ENCODE data around the gene AKAP5.

AKAP5 gene

GRCh38 chr14:64461221-64461620, 4.1 kb upstream of the AKAP5 start:
- no peak for DNase-seq

GRCh38 chr14:64463195-64463594, 2.1 kb upstream of the AKAP5 start:
- no peak for DNase-seq

GRCh38 chr14:64463873-64464272, 1.4 kb upstream of the AKAP5 start:
- no peak for DNase-seq

- no peak for DNase-seq
These were observed 648 bp upstream of the AKAP5 start for GRCh38 chr14:64464651-64465050.

- no peak for DNase-seq
These were observed 694 bp downstream of the AKAP5 start for GRCh38 chr14:64465831-64466554.

- no peak for DNase-seq
These were observed 1.8 kb downstream of the AKAP5 start for GRCh38 chr14:64467101-64467500.

- no peak for DNase-seq
These were observed 2.3 kb downstream of the AKAP5 start for GRCh38 chr14:64467566-64467965.

GRCh38 chr14:64468451-64468850, 3.2 kb downstream of the AKAP5 start:
- no peak for DNase-seq

GRCh38 chr14:64474041-64474440, 8.7 kb downstream of the AKAP5 start:
- no peak for DNase-seq

- no peak for DNase-seq
These were observed 9.4 kb downstream of the AKAP5 start for GRCh38 chr14:64474698-64475097.

GRCh38 chr14:64475585-64476273, 10.4 kb downstream of the AKAP5 start:
- DNase-seq = no peak

- no peak for DNase-seq
These were observed 11.1 kb downstream of the AKAP5 start for GRCh38 chr14:64476438-64476837.

- DNase-seq = no peak
These were observed 13.4 kb downstream of the AKAP5 start for GRCh38 chr14:64478634-64479250.

- no peak for DNase-seq
These were observed 23.3 kb downstream of the AKAP5 start for GRCh38 chr14:64488590-64489099.

GRCh38 chr14:64491637-64492036, 26.3 kb downstream of the AKAP5 start:
- no peak for DNase-seq

GRCh38 chr14:64493455-64493854, 28.2 kb downstream of the AKAP5 start:
- no peak for DNase-seq

- no peak for DNase-seq
These were observed 30.0 kb downstream of the AKAP5 start for GRCh38 chr14:64495252-64495651.

- no peak for DNase-seq
These were observed 31.5 kb downstream of the AKAP5 start for GRCh38 chr14:64496764-64497163.

- no peak for DNase-seq
These were observed 34.8 kb downstream of the AKAP5 start for GRCh38 chr14:64500088-64500487.

GRCh38 chr14:64501411-64502171, 36.3 kb downstream of the AKAP5 start:
- no peak for DNase-seq

- DNase-seq = no peak
These were observed 37.2 kb downstream of the AKAP5 start for GRCh38 chr14:64502456-64502855.

GRCh38 chr14:64502887-64503433, 37.7 kb downstream of the AKAP5 start:
- peak; percentile 31 to 32 for DNase-seq
